Astrocyte of the spinal cord (primary cell): ENCODE results near the gene MAP7.
A peak's percentile ranks its signal among the peaks of the same experiment; 100 is the strongest.
"Not testable (repeated sequence)": the region's sequence is repeated elsewhere in the genome, so short reads cannot be mapped to it uniquely, and the experiment has no call there.

Experiments used
- DNase-seq: peaks from one replicate; pipeline ENCODE4 v3.0.0; 2011; ENCODE audit warnings: low read depth, low spot score
- H3K4me3 ChIP-seq: 2 replicates; pipeline ENCODE4 v1.5.1; 2011; ENCODE audit warnings: low read depth, mild to moderate bottlenecking, low read length, moderate library complexity
- in situ Hi-C: cut with HindIII; loops from 2 replicates; pipeline ENCODE4 v1.10.0; 2017; ENCODE audit warnings: low sequenced_read_pairs
- TF ChIP-seq, protein P1 (sequence below): IDR thresholded peaks from 2 replicates; pipeline ENCODE4 v1.5.1; 2012; ENCODE audit warnings: low read depth, mild to moderate bottlenecking, low read length, inconsistent platforms

Gene MAP7

DNA sequence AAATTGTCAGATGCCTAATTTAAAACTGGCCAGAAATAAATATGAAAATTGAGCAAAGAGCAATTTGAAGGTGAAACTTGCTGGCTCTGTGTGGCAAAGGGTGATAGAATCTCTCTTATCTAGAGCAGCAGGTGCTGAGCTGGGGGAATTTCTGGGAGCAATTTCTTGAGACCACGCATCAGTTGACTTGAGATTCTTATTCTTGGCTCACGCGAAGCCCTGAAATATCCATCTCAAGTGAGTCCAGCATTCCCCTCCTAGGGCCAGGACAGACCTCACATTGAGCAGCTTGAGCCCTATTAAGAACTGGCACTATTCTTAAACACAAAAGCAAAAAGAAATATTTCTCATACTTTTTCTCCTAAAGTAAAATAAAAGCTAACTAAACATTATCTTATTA lies 66.3 kb downstream of the MAP7 start:
- TF ChIP-seq, protein P1, sequence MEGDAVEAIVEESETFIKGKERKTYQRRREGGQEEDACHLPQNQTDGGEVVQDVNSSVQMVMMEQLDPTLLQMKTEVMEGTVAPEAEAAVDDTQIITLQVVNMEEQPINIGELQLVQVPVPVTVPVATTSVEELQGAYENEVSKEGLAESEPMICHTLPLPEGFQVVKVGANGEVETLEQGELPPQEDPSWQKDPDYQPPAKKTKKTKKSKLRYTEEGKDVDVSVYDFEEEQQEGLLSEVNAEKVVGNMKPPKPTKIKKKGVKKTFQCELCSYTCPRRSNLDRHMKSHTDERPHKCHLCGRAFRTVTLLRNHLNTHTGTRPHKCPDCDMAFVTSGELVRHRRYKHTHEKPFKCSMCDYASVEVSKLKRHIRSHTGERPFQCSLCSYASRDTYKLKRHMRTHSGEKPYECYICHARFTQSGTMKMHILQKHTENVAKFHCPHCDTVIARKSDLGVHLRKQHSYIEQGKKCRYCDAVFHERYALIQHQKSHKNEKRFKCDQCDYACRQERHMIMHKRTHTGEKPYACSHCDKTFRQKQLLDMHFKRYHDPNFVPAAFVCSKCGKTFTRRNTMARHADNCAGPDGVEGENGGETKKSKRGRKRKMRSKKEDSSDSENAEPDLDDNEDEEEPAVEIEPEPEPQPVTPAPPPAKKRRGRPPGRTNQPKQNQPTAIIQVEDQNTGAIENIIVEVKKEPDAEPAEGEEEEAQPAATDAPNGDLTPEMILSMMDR: no peak
- in situ Hi-C loops: no loop called here
- DNase-seq: no peak
- no peak overlapping the region for H3K4me3 ChIP-seq

GRCh38 chr6:136483005-136483404 lies 67.2 kb downstream of the MAP7 start:
- H3K4me3 ChIP-seq, DNase-seq, in situ Hi-C loops: not testable (repeated sequence)

DNA sequence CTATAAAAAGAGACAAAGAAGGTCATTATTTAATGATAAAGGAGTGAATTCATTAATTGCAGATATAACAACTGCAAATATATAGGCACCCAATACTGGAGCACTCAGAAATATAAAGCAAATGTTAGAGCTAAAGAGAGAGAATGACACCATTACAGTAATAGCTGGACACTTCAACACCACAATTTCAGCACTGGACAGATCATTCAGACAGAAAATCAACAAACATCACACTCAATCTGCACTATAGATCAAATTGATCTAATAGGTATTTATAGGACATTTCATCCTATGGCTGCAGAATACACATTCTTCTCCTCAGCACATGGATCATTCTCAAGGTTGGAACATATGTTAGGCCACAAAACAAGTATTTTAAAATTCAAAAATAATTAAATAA lies 72.7 kb downstream of the MAP7 start:
- in situ Hi-C loops: no loop called here
- TF ChIP-seq, protein P1: no peak
- no peak for DNase-seq
- no peak overlapping the region for H3K4me3 ChIP-seq

GRCh38 chr6:136475686-136476085 lies 74.5 kb downstream of the MAP7 start:
- no peak overlapping the region for H3K4me3 ChIP-seq
- in situ Hi-C loops: no loop called here
- DNase-seq: no peak
- TF ChIP-seq, protein P1: no peak

DNA sequence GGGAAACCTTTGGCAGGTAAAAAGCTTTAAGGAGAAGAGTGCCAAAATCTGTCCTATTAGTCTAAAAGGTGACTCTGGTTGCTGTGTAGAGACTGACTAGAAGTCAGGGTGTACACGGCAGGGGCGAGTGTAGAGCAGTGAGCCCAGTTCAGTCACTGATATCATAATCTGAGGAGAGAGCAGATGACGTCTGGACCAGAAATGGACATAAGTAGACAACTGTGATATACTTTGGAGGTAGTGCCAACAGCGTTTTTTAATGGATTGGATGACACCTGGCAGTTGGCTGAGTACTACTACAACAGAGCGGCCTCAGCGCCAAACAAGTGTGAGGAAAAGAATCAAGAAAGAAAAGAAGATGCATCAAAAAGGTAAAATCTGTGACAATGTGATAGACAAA lies 76.0 kb downstream of the MAP7 start:
- in situ Hi-C loops: no loop called here
- TF ChIP-seq, protein P1: no peak
- no peak overlapping the region for H3K4me3 ChIP-seq
- no peak for DNase-seq

DNA sequence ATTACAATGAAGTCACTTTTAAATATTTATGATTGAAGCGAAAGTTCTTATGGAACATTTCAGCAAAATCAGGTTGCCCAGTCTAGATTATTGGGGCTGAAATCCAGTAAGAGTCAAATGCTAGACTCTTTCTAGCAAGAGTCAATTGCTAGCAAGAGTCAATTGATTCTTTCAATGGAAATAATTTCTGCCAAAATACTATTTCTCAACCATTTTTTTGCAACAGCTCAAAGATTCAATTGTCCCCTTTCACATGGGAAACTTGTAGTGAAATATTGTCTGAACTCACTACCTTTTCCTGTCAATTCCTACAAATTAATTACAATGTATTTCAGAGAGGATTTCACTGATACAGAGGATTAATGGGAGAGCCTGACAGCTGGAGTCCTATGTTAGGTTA lies 78.3 kb downstream of the MAP7 start:
- TF ChIP-seq, protein P1: no peak
- H3K4me3 ChIP-seq: no peak overlapping the region
- DNase-seq: no peak
- in situ Hi-C loops: no loop called here

DNA sequence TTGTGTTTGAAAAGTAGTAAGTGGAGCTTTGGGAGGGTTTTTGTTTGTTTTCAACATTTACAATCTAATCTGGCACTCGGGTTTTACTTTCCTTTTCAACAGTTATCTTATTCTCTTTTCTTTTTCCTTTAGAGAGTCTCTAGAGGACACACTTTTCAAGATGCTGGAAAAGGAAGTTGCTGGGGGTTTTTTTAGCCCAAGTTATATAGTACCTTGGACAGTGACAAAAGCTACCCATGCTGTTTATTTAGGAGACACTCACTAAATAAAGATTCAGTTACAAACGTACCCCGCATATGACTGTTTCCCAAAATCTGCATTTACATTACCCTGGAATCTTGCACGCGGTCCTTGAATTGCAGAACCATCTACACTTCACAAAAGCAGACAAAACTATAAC lies 78.8 kb downstream of the MAP7 start:
- TF ChIP-seq, protein P1: no peak
- H3K4me3 ChIP-seq: no peak overlapping the region
- DNase-seq: peak; percentile 6
- in situ Hi-C loops: no loop called here
